Stimulated activated naive CD8-positive, alpha-beta T cell treated with anti-CD3 and anti-CD28 coated beads, Interleukin-15, Interleukin-2, amounts not matched to agents 100 U/mL and 50 U/mL, for 24 hours (primary cell): ENCODE measurements around the gene CD8A.
A peak's percentile ranks its signal among the peaks of the same experiment; 100 is the strongest.

Source experiments
- ATAC-seq: fragments of 150-1000 bp; cut with Tn5 transposase; one replicate; pipeline ENCODE4 v1.10.0; 2021
- DNase-seq: peaks from one replicate; pipeline ENCODE4 v3.0.0; 2021

Gene CD8A

DNA sequence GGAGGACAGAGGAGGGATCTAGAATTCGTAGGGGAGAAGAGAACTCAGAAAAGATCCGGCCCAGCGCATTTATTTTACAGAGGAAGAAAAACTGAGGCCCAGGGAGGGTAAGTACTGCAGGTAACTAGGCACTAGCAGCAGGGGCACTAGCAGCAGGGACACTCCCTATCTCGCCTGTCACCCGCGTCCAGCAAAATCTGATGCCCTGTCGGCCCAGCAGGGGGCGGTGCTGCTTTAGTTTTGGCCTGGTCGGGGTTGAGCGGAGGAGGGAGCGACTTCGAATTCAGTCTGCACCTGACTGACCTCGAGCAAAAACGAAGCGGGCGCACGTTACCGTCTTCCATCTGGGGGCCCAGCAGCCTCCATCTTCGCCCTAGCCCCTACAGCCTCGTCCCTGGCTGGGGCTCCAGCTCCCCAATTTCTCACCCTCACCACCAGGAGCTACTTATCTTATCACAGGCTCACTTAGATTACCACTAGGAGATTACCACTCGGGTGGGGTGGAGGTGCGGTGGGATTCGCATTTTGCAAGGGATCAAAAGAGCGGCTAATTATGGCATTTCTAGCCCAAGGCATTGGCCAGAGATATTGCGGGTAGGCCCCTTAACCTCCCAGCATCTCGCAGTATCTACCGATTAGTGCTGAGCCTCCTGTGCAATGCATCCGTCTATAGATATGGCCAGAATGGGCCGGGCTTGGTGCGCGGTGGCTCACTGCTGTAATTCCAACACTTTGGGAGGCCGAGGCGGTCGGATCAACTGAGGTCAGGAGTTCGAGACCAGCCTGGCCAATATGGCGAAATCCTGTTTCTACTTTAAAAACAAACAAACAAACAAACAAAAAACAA, 17.8 kb upstream of the CD8A start:
- peak; percentile 81 for ATAC-seq

GRCh38 chr2:86807468-86808275, 17.0 kb upstream of the CD8A start:
- DNase-seq (peak; percentile 85), ATAC-seq (peak; percentile 50)

More for the DNA sequence above, 17.8 kb upstream of the CD8A start:
- peak; percentile 95 for DNase-seq

GRCh38 chr2:86807133-86807467, 16.4 kb upstream of the CD8A start:
- ATAC-seq (peak; percentile 1), DNase-seq (no peak)

DNA sequence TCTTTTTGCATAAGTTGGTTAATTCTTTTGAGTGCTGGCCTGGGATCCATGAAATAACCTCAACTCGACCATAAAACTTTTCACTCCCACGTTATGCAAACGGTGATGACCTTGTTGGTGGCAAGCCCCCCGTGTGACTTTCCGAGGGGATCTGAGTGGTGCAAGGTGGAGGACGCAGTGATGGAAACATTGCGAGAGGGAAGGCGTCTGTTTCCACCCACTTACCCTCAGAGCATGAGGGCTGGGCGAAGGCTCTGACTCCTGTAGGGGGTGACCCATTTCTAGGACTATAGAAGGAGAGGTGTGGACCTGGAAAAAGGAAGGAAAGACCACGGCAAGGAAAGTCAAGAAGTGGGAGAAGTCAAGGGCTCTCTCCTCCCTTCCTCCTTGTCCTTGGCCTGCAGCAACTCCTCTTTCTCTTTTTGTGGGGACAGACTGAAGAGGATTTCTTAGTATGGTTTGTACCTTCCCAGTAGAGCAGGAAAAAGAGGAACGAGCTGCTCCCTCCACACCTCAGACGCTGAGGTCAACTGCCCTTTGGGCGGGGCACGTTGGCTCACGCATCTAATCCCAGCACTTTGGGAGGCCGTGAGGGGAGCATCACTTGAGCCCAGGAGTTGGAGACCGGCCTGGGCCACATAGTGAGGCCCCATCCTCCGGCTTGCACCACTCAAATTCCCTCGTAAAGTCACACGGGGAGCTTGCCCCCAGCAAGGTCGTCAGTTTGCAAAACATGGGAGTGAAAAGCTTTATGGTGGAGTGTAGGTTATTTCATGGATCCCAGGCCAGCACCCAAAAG, 15.5 kb upstream of the CD8A start:
- ATAC-seq (peak; percentile 42), DNase-seq (peak; percentile 67)

GRCh38 chr2:86800856-86801567, 10.3 kb upstream of the CD8A start:
- no peak for DNase-seq
- no peak for ATAC-seq

- ATAC-seq, result peak; percentile 42
- peak; percentile 21 for DNase-seq
These were observed 4.1 kb upstream of the CD8A start for GRCh38 chr2:86794861-86795260.

DNA sequence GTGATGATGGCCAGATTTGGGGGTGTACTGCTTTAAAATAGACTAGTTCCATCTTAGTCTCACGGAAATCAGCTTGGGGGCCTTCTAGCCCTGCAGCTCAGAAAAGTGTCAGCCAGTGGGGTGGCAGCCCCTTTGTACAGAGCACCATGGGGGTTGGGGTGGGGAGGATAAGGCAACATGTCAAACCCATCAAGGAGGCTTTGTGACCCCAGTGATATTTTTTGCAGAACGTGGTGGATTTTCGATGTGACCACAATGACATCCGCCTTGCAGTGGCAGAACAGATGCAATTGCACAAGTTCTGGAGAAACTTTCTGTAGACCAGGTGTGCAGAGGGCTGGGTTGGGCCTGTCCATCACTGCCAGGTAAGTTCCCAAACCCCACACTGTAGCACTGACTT, 3.0 kb upstream of the CD8A start:
- peak; percentile 38 for DNase-seq
- peak; percentile 5 for ATAC-seq

DNA sequence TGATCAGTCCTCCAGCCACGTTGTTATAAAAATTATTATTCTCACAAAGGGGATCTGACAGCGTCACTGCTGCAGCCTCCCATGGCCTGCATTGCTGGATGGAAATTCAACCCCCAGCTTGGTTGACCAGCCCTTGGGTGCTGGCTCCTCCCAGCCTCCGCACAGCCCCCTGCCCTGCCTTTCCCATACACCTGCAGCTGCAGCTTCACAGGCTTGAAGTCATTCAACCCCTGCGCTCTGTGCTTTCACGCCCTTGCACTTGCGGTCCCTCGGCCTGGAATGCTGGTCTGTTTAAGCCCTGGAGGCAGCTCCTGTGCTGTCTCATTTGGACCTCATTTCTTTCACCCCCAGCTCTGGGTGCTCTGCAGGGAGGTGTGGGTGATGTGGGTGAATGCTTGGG, 860 bp upstream of the CD8A start:
- peak; percentile 2 for ATAC-seq
- peak; percentile 39 for DNase-seq

GRCh38 chr2:86790134-86790675, 508 bp downstream of the CD8A start:
- ATAC-seq, result no peak

GRCh38 chr2:86789687-86790133, 1.0 kb downstream of the CD8A start:
- ATAC-seq (no peak), DNase-seq (peak; percentile 40)

More at GRCh38 chr2:86790134-86790675, 508 bp downstream of the CD8A start:
- DNase-seq, result no peak

DNA sequence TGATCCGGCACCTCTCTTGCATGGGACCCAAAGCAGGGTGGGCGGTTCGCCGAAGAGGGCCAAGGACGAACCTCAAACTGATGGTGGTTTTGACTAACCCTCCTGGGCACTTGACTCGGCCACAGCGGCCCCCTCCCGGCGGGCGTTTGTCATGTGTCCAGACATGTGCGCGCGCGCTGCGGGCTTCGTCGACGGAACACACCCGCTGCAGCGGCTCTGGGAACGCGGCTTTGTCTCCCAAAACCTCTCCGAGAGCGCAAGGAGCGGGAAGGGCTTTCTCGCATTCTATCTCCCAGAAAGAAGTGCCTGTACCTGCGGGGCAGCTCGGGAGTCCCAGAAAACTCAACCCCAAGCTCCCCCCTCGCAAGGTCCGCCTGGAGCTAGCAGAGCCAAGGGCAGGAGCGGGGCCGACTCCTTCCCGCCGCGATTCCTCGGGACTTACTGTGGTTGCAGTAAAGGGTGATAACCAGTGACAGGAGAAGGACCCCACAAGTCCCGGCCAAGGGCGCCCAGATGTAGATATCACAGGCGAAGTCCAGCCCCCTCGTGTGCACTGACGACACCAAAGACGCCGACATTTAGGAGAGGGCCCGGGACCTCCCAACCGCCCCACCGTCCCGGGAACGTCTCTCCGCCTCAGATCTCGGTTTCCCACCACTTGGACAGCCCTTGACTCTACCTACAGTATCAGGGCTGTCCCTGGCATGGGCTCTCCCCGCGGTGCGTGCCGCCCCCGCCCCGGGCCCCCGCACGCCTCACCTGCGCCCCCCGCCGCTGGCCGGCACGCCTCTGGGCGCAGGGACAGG, 1.6 kb downstream of the CD8A start:
- peak; percentile 72 for DNase-seq

DNA sequence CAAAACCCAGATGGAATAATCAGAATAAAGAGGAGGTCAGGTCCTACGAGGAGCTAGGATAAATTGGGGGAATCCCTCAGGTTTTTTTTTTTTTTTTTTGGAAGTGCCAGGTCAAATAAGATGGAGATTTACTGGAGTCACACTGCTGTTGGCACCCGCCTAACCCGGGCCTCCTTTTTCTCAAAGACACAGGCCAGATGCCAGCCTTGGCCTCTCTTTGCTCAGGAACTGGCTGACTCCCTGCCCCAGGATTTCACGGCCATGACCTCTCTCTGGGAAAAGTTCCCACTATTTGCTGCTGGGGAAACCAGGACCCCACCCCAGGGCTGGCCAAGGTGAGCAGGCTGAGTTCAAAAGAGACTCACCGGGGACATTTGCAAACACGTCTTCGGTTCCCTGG, 2.5 kb downstream of the CD8A start:
- ATAC-seq, result no peak
- DNase-seq, result peak; percentile 17

More for the DNA sequence above, 1.6 kb downstream of the CD8A start:
- ATAC-seq, result no peak

GRCh38 chr2:86787736-86788135, 3.0 kb downstream of the CD8A start:
- ATAC-seq (no peak), DNase-seq (peak; percentile 43)

DNA sequence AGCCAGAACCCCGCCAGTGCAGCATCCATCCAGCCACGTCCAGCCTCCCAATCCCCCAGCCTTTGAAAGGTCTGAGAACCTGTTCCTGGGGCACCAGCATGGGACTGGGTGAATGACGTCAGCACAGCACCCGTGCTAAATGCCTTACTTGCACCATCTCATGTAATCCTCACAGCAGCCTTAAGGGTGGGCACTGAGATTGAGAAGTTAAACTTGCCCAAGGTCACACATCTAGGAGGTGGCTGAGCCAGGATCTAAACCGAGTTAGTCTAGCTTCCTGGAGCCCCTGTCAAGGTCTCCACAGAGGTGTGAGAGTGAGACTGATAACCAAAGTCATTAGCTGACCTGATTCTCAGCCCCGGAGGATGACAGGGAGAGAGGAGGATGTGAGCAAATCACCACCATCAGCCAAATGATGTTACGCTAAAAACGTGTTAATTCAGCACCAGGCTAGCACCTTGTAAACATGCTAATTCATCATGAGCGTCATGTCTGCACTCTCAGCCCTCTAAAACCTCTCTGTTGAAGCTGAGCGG, 4.6 kb downstream of the CD8A start:
- DNase-seq, result peak; percentile 67
- peak; percentile 66 for ATAC-seq

DNA sequence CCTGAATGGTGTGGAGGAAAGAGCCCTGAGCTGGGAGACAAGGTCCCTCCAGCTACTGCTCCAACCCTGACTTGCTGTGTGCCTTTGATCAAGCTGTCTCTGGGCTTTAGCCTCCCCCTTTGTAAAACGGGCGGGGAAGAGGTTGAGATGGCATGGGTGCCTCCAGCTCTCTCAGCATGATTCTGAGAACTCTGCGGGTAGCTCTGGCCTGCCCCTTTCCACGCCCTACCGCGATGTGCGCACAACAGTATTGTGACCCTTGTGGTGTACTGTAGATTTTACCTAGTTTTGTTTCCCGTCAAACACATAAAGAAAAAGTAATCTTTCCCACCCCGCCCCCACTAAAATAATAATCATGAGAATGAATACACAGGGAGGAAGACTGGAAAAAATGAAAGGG, 5.3 kb downstream of the CD8A start:
- DNase-seq (peak; percentile 80), ATAC-seq (peak; percentile 80)

DNA sequence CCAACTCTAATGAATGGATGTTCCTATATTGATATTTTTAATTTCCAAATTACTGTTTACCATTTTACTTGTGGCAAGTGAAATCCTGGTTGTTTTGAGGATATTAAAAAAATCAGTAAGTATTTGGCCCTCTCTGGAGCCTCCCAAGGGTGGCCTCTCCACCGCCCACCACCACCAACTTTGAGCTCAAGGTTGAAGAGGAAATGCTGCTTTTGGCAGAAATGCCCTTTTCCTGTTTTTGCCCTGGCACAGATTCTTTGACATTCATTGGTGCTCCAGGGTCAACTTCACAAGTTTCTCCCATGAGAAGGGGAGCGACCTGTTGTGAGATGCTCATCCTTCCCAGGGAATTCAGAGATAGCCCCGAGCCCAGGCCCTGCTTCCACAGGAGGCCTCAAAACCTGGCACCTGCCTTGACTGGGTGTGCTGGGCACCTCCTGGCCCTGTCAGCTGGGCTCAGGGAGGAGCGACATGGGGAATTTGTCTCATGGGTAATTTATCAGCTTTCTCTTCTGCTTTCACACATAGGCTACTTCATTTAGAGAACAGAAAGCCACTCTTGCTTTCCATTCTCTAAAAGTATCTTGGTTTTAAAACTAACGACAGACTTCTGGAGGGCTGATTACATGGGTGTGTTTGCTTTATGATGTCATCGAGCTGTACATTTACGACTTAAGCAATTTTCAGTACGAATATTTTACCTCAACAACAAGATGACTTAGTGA, 6.9 kb downstream of the CD8A start:
- ATAC-seq (no peak), DNase-seq (peak; percentile 28)

- ATAC-seq (no peak), DNase-seq (no peak)
These were observed 8.0 kb downstream of the CD8A start for GRCh38 chr2:86782748-86783147.

- DNase-seq, result no peak
- ATAC-seq, result no peak
These were observed 9.3 kb downstream of the CD8A start for GRCh38 chr2:86781363-86781762.

GRCh38 chr2:86779971-86780370, 10.7 kb downstream of the CD8A start:
- DNase-seq, result no peak
- no peak for ATAC-seq

GRCh38 chr2:86778957-86779356, 11.8 kb downstream of the CD8A start:
- no peak for ATAC-seq
- no peak for DNase-seq
